NCI-H510A (cell line): ENCODE data around the gene ZNF683.
"Not testable (repeated sequence)": the region's sequence is repeated elsewhere in the genome, so short reads cannot be mapped to it uniquely, and the experiment has no call there.

Experiments
- DNase-seq: peaks from one replicate; lab custom pipeline; 2025; lab: John Stamatoyannopoulos, UW

The ZNF683 gene

DNA sequence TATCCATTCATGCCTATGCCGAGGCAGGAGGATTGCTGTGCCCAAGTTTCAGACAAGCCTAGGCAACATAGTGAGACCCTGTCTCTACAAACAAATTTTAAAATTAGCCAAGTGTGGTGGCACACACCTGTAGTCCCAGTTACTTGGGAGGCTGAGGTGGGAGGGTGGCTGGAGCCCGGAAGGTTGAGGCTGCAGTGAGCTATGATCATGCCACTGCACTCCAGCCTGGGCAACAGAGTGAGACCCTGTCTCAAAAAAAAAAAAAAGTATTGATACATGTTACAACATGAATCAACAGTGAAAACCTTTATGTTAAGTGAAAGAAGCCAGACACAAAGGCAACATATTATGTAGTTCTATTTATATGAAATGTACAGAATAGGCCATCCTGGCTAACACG, 12.5 kb upstream of the ZNF683 start:
- not testable (repeated sequence) for DNase-seq

- DNase-seq: no peak
Observed at GRCh38 chr1:26384076-26384475, 11.5 kb upstream of the ZNF683 start.

GRCh38 chr1:26378879-26379251, 6.3 kb upstream of the ZNF683 start:
- no peak for DNase-seq

- no peak for DNase-seq
Observed at GRCh38 chr1:26378088-26378878, 5.7 kb upstream of the ZNF683 start.

- no peak for DNase-seq
Observed at GRCh38 chr1:26376050-26376449, 3.5 kb upstream of the ZNF683 start.

GRCh38 chr1:26375081-26375480, 2.5 kb upstream of the ZNF683 start:
- no peak for DNase-seq

- not testable (repeated sequence) for DNase-seq
Observed at GRCh38 chr1:26374361-26374760, 1.8 kb upstream of the ZNF683 start.

DNA sequence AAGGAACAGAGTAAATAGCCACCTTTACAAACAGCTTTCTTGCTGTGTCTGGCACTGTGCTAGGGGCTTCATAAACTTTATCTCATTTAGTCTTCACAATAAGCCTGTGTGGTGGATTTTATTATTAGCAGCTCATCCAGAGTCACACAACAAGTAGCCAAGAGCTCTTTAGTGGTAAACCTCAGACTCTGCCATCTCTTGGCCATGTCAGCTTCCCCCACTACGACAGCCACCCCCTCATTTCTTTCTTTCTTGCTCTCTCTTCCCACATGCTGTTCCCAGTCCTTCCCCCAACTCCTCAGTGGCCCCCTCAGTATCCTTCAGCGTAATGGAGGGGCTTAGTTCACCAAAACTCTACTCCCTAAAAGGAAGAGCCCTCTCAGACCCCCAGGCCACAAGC, 1.2 kb upstream of the ZNF683 start:
- DNase-seq: no peak

DNA sequence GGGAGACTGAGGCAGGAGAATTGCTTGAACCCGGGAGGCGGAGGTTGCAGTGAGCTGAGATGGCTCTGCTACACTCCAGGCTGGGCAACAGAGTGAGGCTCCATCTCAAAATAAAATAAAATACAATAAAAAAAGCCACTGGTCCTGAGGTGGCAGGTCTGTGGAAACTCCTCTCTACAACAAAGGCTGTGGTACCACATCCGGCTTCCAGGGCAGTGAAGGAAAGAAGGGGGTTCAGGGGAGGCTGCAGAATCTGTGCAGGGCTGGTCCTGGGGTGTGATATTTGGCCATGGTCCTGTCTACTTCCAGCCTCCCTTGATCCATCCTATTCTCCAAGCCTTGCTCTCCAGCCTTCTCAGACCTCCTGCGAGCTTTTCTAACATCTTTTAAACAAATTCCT, 731 bp upstream of the ZNF683 start:
- no peak for DNase-seq

DNA sequence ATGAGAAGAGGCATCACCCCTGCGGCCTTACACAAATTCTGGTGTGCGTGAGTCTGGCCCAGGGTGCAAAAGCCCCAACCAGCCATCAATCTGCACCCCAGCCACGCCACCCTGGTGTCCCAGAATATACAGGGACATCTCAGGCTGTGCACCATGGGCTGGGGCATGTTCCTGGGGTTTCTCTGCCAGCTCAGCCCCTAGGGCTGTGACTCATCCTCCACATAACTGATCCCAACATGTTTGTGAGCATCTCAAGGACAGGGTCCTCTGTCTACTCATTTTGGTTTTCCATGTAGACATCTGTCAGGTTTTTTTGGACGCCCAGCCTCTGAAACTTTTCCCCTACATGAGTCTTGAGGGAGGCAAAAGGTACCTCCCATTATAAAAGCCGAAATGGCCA, 511 bp downstream of the ZNF683 start:
- DNase-seq: no peak

- no peak for DNase-seq
Observed at GRCh38 chr1:26370591-26371382, 1.8 kb downstream of the ZNF683 start.

GRCh38 chr1:26368486-26368885, 4.1 kb downstream of the ZNF683 start:
- no peak for DNase-seq

- DNase-seq: no peak
Observed at GRCh38 chr1:26368006-26368405, 4.5 kb downstream of the ZNF683 start.

GRCh38 chr1:26367441-26367840, 5.1 kb downstream of the ZNF683 start:
- no peak for DNase-seq

DNA sequence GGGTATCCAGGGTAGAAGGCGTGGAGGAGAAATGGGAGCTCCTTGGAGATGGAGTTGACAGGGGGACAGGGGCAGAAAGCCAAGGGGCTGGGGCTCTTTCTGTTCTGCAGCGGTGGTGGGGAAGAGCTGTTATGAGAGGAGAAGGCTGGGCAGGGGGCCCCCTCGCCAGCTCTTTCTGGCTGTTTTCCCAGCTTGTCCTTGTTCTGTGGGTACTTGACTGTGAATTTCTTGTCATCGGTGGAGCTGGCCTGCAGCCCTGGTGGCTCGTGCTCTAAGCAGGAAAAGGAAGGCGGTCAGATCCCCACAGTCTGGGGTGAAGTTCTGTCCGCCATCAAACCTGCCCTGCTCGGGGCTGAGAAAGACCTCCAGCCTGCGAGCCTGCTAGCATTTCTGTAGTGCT, 7.6 kb downstream of the ZNF683 start:
- no peak for DNase-seq

GRCh38 chr1:26363549-26364448, 8.8 kb downstream of the ZNF683 start:
- DNase-seq: peak; percentile 61

- no peak for DNase-seq
Observed at GRCh38 chr1:26362331-26362730, 10.2 kb downstream of the ZNF683 start.

DNA sequence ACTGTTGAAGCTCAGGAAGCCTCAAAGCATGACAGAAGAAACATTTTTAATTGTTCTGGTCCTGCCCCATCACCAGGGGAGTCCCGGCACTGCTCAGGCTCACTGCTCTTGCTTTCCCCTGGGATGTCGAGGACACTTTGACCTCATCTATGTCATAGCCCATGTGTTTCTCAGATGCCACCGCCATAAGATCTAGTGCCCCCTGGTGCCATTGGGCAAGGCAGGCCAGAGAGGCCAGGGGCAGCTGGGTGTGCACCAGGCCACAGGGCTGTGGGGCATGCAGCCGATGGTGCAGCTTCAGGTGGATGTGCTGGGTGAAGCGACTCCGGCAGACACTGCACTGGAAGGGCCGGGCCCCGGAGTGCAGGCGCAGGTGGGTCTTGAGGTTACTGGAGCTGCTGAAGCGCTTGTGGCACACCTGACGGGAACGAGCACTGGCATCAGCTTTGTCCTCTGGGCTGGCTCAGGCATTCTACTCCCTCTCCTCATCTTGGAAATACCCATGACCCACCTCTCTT, 10.9 kb downstream of the ZNF683 start:
- DNase-seq: no peak

GRCh38 chr1:26360807-26361604, 11.5 kb downstream of the ZNF683 start:
- DNase-seq: no peak

DNA sequence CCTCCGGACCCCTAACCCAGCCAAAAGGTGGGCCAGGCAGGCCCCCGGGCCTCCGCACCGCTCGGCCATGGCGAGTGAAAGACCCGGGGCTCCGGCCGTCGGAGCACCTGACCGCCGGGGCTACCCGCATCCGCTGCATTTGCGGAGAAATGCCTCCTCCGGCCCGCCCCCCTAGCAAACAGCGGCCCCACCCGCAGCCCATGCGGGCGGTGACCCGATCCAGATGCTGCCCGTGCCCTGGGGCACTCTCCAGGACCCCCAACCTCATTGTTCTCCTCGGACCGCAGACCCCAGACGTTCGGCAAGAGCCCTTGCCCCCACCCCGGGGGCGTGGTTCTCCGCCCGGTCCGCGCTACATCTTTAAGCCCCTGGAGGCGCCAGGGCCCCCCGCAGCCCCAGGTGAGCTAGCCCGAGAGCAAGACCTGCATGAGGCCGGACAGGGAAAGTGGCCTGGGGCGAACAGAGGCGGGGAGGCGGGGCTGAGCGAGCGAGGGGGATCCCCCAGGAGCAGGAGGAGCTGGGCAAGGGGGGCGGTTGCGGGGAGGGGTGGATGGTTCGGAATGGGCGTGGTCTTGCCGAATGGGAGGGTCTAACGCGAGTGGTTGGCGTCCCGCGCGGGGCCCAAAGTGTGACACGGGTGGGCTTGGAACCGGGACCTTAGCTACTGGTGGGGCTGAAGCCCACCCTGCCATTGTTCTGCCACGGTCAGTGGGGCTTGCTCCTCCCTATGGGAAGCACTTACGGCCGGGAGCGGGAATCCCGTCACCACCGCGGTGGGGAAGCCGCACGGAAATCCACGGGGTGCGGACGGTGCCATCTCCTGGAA, 12.4 kb downstream of the ZNF683 start:
- DNase-seq: no peak
